GM18498 (cell line): ENCODE data around the gene ARHGAP27.

Experiments
- ATAC-seq: cut with Tn5 transposase; IDR thresholded peaks from one replicate; pipeline ENCODE4 v1.9.1; 2021; ENCODE audit warnings: mild to moderate bottlenecking, moderate library complexity; ENCODE audit not compliant: unreplicated experiment

ARHGAP27 gene

DNA sequence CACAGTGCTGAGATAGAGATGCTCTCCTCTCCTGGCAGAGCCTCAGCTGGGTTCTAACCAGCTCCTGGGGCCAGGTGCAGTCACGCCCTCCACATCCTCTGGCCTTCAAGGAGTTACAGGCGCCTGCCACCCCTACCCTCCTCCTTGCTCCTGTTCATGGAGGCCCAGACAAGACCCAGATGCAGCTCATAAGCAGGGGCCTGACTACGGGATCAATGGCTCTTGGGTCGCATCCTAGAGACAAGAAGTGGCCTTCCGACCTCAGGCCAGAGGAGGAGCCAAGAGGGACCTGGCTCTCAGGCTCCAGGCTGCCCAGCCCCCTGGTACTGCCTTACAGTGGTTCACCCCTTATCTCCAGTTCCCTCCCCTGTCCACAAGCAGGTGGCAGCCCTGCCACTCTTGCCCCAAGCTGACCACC, 23.0 kb downstream of the ARHGAP27 start:
- ATAC-seq = peak; percentile 18

DNA sequence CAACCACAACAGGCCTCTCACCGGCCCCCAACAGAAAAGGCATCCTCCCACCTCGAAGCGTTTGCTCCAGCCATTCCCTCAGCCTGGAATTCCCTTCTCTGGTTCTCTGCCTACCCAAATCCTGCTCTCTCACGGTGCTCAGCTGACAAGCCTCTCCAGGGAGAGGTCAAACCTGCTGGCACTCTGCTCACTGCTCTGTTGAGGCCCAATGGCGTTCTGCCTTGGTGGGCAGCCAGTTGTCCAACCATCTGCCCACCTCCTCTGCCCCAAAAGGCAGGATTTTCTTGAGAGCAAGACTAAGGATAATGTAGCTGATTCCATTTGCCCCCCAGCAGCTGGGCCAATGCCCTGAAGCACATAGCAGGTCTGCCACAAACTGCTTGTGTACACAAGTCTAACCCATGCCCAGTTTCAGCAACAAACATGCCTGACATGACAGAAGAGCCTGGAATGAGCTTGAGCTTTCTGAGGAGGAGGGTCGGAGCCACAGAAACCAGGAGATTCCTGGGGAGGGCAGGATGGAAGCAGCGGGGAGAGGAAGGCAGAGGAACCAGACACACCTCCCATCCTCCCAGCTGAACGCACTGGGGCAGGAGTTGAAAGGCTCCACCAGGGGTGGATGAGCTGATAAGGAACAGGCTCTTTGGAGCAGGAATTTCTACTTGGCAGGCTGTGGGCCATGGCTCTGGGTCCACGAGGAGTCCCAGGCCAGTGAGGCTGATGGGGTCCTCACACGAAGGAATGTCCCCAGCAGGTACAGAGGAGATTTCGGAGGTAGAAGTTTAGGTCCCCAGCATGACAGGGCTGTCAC, 23.9 kb downstream of the ARHGAP27 start:
- ATAC-seq = no peak

DNA sequence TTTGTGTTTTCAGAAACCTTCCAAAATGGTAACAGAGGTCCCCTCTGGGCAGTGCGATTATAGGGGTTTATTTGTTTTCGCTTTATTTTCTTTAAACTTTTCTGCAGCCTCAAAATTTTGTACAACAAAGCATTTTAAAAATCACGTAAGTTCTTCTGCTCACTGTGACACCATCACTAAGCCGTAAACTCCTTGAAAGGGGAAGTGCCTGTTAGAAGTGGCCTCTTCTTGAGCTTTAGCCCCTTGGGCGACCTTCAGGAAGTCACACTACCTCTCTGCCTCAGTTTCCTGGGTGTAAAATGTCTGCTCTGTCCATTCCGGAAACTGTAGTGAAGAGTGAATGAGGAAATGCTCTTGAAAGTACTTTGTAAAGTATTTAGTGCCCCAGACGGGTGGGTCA, 26.6 kb downstream of the ARHGAP27 start:
- no peak for ATAC-seq

DNA sequence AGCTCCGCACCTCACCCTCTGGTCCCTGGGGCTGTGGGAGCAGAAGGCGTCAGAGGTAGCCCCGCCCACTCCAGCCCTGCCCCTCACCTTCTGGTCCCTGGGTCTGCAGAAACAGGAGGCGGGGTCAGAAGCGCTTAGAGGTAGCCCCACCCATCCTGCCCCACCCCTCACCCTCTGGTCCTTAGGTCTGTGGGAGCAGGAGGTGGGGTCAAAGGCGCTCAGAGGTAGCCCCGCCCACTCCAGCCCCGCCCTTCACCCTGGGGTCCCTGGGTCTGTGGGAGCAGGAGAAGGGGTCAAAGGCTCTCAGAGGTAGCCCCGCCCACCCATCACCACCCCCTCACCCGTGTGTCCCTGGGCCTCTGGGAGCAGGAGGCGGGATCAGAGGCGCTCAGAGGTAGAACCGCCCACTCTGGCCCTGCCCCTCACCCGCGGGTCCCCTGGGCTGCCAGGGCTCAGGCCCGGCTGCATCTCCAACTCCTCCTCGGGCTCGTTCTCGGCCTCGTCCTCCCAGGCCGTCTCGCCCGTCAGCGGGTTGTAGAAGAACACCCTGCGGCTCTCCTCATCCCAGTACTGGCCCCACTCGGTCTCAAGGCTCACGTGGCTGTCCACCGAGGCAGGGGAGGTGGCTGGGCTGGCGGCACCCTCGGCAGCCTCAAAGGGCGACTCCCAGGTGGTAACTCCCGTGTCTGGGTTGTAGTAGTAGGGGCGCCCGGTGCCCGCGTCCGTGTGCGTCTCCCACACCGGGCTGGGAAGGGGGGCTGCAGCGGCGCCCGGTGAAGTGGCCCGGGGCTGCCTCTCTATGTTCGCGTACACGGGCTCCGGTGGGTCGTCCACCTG, 27.2 kb downstream of the ARHGAP27 start:
- ATAC-seq = no peak

DNA sequence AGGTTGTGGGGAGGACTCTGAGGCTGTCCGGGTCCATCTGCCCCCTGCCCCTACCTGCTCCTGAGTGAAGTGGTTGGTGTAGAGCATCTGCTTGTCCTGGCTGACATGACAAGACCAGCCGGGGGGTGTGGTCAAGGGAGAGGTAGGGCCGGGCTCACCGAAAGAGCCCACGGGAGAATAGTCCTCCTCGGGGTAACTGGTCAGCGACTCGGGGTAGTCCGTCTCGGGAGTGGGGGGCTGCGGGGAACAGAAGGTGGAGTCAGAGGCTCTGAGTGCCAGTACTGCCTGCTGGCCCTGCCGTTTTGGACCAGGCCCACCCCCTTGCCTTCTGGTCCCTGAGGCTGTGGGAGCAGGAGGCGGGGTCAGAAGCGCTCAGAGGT, 27.8 kb downstream of the ARHGAP27 start:
- ATAC-seq = no peak

DNA sequence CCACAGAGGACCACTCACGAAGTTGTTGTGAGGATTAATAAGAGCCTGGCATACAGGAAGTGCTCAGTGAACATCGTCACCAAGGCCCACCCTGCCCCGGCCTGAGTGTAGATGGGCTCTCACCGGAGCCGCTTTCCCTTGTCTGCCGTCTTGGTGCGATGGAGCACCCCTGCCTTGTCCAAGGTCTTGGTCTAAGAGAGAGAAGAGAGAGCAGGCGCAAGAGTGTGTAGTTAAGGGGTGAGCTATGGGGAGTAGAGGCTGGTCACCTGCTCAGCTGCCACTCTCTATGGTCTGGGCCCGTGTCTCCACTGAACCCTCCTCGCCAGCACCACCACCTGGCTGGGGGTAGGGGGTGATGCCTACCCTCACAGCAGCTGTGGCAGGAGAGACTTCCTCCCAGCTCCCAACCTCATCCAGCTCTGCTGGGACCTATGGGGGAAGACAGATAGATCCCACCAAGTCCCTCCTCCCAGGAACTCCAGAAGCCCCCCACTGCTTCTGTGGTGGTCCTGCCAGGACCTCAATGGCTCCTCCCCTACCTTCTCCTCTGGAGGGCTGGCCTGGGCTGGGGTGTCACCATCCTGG, 28.7 kb downstream of the ARHGAP27 start:
- no peak for ATAC-seq

DNA sequence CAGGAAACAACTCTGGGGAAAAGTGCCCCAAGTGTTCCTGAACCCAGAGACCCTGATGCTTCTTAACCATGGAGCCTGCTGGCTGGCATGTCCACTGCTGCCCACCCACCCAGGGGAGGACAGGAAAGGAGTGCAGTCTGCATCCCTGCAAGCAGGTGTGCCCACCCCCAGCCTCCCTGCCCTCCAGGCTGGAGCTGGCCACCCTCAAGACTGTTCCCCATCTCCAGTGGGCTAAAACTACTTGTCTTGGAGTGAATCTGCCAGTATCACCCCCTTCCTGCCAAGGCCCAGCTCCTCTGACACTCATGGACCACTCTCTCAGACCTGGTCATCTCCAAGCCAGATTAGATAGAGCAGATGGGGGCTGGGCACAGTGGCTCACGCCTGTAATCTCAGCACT, 29.8 kb downstream of the ARHGAP27 start:
- ATAC-seq = no peak

DNA sequence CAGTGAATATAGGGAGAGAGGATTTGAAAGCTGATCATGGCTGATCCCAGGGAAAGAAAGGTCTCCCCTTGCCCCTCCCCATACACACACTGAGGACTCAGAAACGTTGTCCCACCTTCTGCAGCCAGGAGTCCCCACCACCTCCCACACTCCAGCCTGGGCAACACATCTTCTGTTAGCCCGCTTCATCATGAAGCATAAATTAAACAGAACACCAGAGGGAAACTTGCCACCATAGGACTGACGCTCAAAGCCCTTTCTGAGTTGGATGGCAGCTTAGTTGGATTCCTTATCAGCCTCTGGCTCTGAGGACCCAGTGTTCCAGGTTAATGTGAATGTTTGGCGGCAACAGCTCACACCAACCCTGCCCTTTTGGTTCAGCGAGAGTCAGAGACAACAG, 33.9 kb downstream of the ARHGAP27 start:
- ATAC-seq = no peak

DNA sequence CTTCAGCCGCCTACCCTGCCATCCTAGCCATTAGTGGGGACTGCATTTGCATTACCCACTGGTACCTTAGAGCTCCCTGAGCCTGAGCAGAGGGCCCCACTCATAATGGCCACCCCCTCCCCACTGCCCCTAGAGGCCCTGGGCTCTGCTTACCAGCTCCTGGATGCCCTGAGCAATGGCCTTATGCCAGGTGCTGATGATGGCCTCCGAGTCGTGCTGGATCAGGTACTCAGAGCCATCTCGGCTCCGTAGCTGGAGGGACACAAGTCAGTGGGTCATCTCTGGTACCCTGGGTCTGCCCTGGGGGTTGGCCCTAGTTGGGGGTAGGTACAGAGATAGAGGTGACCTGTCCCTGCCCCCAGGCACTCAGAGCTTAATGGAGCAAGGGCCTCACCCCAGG, 34.9 kb downstream of the ARHGAP27 start:
- no peak for ATAC-seq

DNA sequence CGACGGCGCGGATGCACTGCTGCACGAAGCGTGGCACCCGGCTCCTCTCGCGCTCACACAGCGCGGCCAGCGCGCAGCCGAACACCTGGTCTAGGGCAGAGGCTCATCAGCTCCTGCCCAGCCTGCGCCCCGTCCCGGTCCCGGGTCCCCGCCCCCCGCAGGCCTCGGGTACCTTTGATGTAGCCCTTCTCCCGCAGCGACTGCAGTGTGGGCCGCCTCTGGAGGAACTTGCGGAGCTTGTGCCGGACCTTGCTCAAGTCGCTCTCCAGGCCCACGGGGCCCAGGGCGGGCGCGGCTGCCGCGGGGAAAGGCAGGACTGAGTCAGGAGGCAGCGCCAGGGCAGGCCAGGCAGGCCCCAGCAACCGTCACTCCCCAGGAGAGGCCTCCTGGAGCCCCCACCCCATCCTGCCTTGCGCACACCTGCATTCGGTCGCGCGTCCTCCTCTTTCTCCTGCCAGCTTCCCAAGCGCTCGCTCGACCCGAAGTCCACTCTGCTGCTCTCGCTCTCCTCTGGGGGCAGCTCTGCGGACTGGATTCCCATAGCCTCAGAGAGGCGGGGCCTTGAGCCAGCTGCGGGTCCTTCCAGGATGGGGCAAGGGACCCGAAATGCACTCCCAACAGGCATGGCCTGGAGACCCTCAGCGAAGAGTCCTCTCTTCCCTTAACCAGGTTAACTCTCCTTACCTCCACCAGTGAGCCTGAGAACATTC, 36.0 kb downstream of the ARHGAP27 start:
- ATAC-seq = no peak

DNA sequence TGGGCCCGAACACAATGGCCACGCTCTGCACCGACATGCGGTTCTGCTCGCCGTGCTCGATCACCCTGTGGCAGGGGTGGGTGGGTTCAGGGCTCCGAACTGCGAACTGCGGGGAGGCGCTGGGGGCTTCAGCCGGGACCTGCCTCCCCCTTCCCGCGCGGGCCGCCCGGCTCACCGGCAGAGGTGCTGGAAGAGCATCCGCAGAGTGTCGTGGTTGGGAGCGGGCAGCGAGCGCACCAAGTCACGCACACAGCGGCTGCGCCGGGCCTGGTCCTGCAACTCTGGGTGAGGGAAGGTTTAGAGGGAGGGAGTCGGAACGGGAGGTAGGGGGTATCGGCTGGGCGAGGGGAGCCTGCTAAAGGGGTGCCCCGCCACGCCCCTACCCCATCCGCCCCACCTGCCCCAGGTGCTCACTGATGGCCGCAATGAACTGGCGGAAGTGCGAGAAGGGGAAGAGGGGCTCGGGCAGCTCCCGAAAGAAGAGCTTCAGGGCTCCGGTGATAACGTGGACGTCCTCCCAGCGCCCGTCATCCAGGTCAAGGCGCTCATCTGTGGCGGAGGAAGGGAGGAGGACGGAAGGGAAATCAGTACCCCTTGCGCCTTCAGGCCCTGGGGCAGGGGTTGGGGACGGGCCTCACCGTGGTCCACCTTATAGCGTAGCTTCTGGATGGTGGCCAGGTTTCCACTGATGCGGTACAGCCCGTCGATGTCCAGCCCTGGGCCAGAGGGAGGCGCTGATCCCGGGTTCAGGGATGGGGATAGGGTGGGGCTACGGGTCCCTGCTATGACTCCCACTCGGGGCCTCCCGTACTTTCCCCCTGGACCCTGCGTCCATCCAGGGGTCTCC, 36.9 kb downstream of the ARHGAP27 start:
- ATAC-seq = no peak

DNA sequence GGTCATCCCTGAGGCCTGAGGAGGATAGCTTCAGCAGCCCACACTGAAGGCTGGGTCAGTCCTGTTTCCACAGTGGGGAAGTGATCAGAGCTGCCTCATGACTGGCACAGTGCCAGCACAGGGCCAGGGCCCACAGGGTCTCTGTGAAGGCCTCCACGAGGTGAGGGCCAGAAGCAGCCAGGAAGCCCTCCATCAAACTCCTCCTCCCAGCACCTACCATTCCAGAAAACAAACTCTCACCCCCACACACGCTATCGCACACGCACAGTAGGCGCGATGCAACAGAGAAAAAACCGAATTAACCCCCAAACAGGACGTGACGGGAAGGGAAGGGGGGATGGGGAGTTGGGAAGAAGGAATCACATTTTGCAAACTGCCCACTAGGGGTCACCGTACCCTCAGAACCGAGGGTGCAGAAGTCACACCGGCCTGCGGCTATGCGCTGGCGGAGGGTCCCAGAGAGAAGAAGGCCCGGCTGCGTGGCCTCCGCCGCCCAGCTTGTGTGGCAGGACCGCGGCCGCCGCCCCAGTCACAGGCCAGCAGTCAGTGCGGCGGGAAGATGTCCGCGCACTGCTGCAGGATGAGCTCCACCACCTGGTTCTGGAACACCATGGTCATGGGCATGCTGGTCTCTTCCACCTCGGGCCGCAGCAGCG, 37.6 kb downstream of the ARHGAP27 start:
- no peak for ATAC-seq

DNA sequence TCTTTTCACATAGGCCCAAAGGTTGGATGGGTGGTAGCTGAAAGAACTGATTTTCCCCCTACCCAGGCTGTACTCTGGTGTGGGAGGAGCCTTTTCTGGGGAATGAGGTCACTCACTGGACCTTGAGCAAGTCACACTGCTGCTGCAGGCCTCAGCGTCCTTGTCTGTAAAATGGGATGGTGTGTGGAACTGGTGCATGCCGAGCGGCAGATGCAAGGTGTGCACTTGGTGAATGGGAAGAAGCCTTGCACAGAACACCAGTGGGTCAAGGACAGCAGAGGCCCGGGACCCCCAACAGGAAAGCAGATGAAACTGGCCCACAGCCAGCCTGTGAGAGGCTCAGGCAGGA, 38.1 kb downstream of the ARHGAP27 start:
- no peak for ATAC-seq

DNA sequence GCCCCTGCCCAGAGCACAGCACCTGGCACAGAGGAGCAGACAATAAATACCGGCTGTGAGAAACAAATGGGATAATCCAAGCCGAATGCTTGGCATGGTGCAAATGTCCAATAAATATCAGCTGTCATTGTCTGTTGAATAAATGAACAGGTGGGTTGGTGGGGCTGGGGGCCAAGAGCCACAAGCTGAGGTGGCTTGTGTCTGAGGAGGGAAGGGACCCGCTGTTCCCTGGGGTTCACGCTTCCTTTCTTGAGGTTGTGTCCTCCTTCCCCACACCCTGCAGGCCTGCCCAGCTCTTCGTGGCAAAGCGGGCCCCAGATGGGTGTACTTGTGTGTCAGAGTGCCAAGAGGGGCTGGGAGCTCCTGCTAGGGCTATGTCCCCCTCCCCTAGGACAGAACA, 38.6 kb downstream of the ARHGAP27 start:
- no peak for ATAC-seq

DNA sequence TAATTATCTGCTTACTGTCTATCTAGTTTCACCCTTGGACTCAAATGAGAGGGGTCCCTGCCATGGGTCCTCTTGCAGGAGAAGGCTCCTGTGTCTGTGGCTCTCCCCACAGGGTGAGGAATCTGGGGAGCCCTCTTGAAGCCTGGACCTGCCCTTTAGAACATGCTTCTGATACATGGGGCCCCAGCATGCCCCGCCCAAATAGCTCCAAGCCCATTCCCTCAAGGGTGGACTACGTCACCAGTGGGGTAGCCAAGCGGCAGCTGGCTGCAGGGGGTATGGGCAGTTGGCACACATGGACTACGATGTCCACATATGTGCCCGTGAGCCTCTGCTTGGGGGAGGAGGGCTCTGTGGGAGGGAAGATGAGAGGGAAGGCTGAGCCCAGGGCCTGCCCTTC, 39.3 kb downstream of the ARHGAP27 start:
- no peak for ATAC-seq

DNA sequence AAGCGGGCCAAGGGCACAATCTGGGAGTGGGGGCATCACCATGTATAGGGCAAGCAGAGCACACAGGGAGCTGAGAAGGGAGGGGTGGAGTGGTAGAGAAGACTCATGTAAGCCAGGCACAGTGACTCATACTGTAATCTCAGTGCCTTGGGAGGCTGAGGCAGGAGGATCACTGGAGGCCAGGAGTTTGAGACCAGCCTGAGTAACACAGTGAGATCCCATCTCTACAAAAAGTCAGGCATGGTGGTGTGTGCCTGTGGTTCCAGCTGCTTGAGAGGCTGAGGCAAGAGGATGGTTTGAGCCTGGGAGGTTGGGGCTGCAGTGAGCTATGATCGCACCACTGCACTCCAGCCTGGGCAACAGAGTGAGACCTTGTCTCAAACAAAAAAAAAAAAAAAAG, 40.8 kb downstream of the ARHGAP27 start:
- ATAC-seq = no peak

DNA sequence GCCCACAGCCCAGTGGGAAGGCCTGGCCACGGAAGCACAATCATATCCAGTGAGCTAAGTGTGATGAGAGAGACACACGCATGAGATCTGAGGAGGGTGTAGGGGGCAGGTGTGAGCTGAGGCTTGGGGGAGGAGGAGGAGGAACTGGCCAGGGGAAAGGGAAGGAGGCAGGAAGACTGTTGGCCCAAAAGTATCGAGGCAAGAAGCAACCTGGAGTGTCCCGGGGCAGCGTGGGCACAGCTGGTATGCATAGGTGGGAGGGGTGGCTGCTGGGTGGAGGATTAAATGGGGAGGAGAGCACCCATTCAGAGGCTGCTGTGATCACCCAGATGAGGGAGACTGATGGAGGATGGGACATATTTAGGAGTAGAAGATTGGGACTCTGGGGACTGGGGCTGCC, 41.4 kb downstream of the ARHGAP27 start:
- no peak for ATAC-seq

DNA sequence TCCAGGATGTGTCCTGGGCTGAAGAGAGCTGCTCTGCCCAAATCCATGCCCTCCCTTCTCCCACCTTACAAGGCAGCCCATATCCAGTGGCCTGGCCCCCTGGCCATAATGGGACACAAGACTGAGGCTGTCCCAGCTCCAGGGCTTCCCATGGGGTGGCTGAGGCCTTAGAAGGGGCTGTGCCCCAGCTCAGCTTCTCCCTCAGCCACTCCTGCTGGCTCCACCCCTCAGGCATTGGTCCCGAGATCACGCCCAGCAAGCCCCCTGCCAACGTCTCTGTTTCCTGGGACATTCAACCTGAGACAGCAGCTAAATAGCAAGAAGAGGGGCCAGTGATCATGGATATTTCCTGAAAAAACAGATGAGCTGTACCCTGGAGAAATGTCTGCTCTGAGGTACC, 43.3 kb downstream of the ARHGAP27 start:
- no peak for ATAC-seq

DNA sequence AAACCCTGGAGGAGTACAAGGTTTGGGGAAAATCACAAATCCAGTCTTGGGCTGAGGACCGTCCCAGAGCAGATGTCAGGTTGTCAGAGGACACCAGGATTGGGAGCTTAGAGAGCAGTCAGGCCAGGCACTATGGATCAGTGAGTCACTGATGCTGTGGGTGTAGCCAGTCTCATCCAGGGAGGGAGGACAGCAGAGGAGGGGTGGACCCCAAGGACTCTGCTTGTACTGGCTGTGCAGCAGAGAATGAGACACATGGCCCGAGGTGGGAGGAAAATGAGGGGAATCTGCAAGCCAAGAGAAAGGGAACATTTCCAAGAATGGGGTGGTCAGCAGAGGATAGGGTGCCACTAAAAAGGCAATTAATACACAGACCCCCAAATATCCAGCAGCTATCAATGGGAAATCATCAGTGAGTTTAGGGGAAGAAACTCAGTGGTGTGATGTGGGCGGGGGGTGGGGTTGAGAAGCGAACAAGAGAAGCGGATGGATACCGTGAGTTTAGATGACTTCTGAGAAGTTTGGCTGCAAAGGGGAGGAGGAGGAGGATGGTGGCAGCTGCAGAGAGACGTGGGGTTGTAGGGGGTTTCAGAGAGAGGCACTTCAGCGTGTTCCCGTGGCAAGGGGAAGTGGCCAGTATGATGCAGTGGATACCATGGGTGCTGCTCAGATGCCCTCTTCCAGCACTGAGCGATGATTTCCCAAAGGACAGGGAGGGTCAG, 43.9 kb downstream of the ARHGAP27 start:
- ATAC-seq = no peak
